Heart left ventricle (tissue), 16 donors: ENCODE data around the gene PPWD1. TPM values are rescaled to one million over a fixed set of nuclear protein-coding genes. Genes with fewer than 3 reads are reported as not detected.

Source experiments
- ATAC-seq, 4 donors: fragments of 200-7000 bp; cut with Tn5 transposase; one replicate each; pipeline ENCODE4 v1.9.1; 2020 to 2022; ENCODE audit warnings: moderate library complexity in 4 of 4, mild to moderate bottlenecking in 3 of 4, moderate number of reproducible peaks in 1 of 4
- DNase-seq, 5 donors: peaks; one replicate each; pipeline ENCODE4 v3.0.0-alpha.2; 2020
- H3K27ac ChIP-seq, 12 donors: fragments of 200-600 bp; sonication (generic) in 4 of 12; one replicate each; pipeline versions ENCODE4 v1.5.0 to v1.8.0; 2016 to 2022; ENCODE audit warnings: mild to moderate bottlenecking in 2 of 12
- H3K27me3 ChIP-seq, 9 donors: fragments of 200-600 bp; sonication (generic) in 2 of 9; one replicate each; pipeline versions ENCODE4 v1.5.1 to v1.8.0; 2016 to 2022; ENCODE audit warnings: mild to moderate bottlenecking in 3 of 9
- H3K36me3 ChIP-seq, 9 donors: fragments of 200-600 bp; sonication (generic) in 2 of 9; one replicate each; pipeline versions ENCODE4 v1.5.0 to v1.8.0; 2018 to 2022; ENCODE audit warnings: mild to moderate bottlenecking in 2 of 9
- H3K4me1 ChIP-seq, 12 donors: fragments of 200-600 bp; sonication (generic) in 4 of 12; one replicate each; pipeline versions ENCODE4 v1.5.0 to v1.8.0; 2016 to 2022; ENCODE audit warnings: mild to moderate bottlenecking in 3 of 12
- H3K4me3 ChIP-seq, 12 donors: fragments of 200-600 bp; sonication (generic) in 4 of 12; one replicate each; pipeline versions ENCODE4 v1.5.0 to v1.8.0; 2017 to 2022; ENCODE audit warnings: mild to moderate bottlenecking in 9 of 12, moderate library complexity in 4 of 12
- H3K9me3 ChIP-seq, 12 donors: fragments of 200-600 bp; sonication (generic) in 4 of 12; one replicate each; pipeline versions ENCODE4 v1.5.0 to v1.8.0; 2016 to 2022; ENCODE audit warnings: mild to moderate bottlenecking in 1 of 12
- CTCF ChIP-seq, 12 donors: fragments of 200-600 bp; sonication (generic) in 4 of 12; IDR thresholded peaks; one replicate each; pipeline versions ENCODE4 v1.5.0 to v1.8.0; 2018 to 2022; ENCODE audit warnings: antibody characterized with exemption in 12 of 12, mild to moderate bottlenecking in 5 of 12
- POLR2A ChIP-seq, 2 donors: fragments of 450-650 bp; IDR thresholded peaks; one replicate each; pipeline ENCODE4 v1.6.1; 2017; ENCODE audit warnings: antibody characterized with exemption in 2 of 2, mild to moderate bottlenecking in 2 of 2, moderate library complexity in 2 of 2
- WGBS, 4 donors: extraction: QIAGEN DNeasy Blood & Tissue Kit in 2 of 4; methylation state at CpG; one replicate each; pipeline versions ENCODE4 v1.1.5 to v1.1.7; 2013 to 2018; 5-methylcytosine and 5-hydroxymethylcytosine counted together
- intact Hi-C, 10 donors: fragments of 100-400 bp; cut with DNase I; formaldehyde crosslinking; loops; one replicate each; pipeline versions ENCODE4 v1.11.1 to v1.14.2; 2022
- polyA plus RNA-seq, 2 donors: library from polyadenylated mRNA; stranded (reverse); fragments of 200-250 nt; gene quantifications; one replicate each; pipeline ENCODE4 v1.2.3, GENCODE V29; 2013
- total RNA-seq, 9 donors: library from RNA; depleted of rRNA in 2 of 9; stranded (reverse); fragments of >200 nt in 2 of 9; fragmentation: NEBNext Ultra II Directional in 3 of 9; extraction: Animal tissue kit (Norgen Biotek cat#: 25700) in 3 of 9; gene quantifications; one replicate each; pipeline versions ENCODE4 v1.1.0 to v1.2.4, GENCODE V29; 2016 to 2023
- donor health status: ischemic (EF 13 %, LVEDD 7.1; RV severe dilation, severe dysfunction).
- donor health status: healthy with polysubstance abuse.
- donor health status: DM: no; HTN: yes; CAD: no.
- donor health status: DM: no; HTN: no; CAD: no.
- donor health status: ischemic (EF 25% LVEDD 6.9; RV normal size, moderate dysfunction).
- donor health status: ischemic (EF 25% LVEDD 5.7; RV mildly dilated, moderate dysfunction).
- donor health status: healthy.
- donor health status: DM: yes; HTN: yes; CAD: no.
- donor health status: ischemic (EF 35%, LVEDD 5.7; RV mildly dilated, moderate dysfunction).
- donor health status: nonischemic (EF 11% LVEDD 7.7; RV severe dilation, severe dysfunction).
- donor health status: DM: yes; HTN: yes; CAD: no.
- donor health status: PGD.
- donor health status: ischemic (EF 29% LVEDD 5.4; RV normal size, mild dysfunction).
- donor health status: nonischemic (EF 23%, LVEDD 6.1; RV moderate dilation, normal function).

Gene PPWD1
- total and polyA plus RNA-seq, 11 donors = 10.0 to 20.1 (median 16.0) TPM

- ATAC-seq = no peak
These were observed 14.8 kb upstream of the PPWD1 start for GRCh38 chr5:65548281-65548680.

GRCh38 chr5:65553941-65554340, 9.2 kb upstream of the PPWD1 start:
- H3K9me3 ChIP-seq = no peaks in the 10 kb centered on the region
- H3K27ac ChIP-seq = no peak overlapping the region
- no peak overlapping the region for H3K4me3 ChIP-seq
- no peak for ATAC-seq
- intact Hi-C loops = no loop called here
- 80 to 84% (median 83%) methylated on average over 5 of the region's 5 CpGs for WGBS, 4 donors
- no peak for DNase-seq
- H3K36me3 ChIP-seq = peaks cover 0 to 13% (median 0%) of the 10 kb centered on the region in 9 donors
- H3K4me1 ChIP-seq = no peaks in the 10 kb centered on the region
- TF ChIP-seq CTCF (IDR thresholded peaks at IDR 0.05) (no peak), POLR2A (IDR thresholded peaks at IDR 0.05) (no peak)
- no peaks in the 10 kb centered on the region for H3K27me3 ChIP-seq

More at GRCh38 chr5:65548281-65548680, 14.8 kb upstream of the PPWD1 start:
- H3K27me3 ChIP-seq = no peaks in the 10 kb centered on the region
- no peak for DNase-seq
- intact Hi-C loops = no loop called here
- H3K36me3 ChIP-seq = peaks cover 0 to 14% (median 0%) of the 10 kb centered on the region in 9 donors
- no peak for TF ChIP-seq CTCF (IDR thresholded peaks at IDR 0.05)
- TF ChIP-seq POLR2A (IDR thresholded peaks at IDR 0.05) = no peak
- no peak overlapping the region for H3K4me3 ChIP-seq
- H3K4me1 ChIP-seq = no peaks in the 10 kb centered on the region
- no peaks in the 10 kb centered on the region for H3K9me3 ChIP-seq
- whole genome bisulfite sequencing, 4 donors = 93 to 97% (median 94%) methylated on average over 7 of the region's 7 CpGs
- no peak overlapping the region for H3K27ac ChIP-seq

- intact Hi-C loops = no loop called here
- Histone ChIP-seq H3K27ac (no peak overlapping the region), H3K4me3 (no peak overlapping the region), H3K27me3 (no peaks in the 10 kb centered on the region), H3K36me3 (peaks cover 0 to 4% (median 0%) of the 10 kb centered on the region in 9 donors), H3K9me3 (no peaks in the 10 kb centered on the region), H3K4me1 (no peaks in the 10 kb centered on the region)
- ATAC-seq (no peak), DNase-seq (no peak)
- TF ChIP-seq POLR2A (IDR thresholded peaks at IDR 0.05) = no peak
- TF ChIP-seq CTCF (IDR thresholded peaks at IDR 0.05) = no peak
These were observed 7.8 kb upstream of the PPWD1 start for GRCh38 chr5:65555287-65555686.

- no peak overlapping the region for H3K4me3 ChIP-seq
- DNase-seq (no peak), ATAC-seq (no peak)
- no peaks in the 10 kb centered on the region for H3K27me3 ChIP-seq
- TF ChIP-seq CTCF (IDR thresholded peaks at IDR 0.05) (no peak), POLR2A (IDR thresholded peaks at IDR 0.05) (no peak)
- intact Hi-C loops = no loop called here
- WGBS, 4 donors = 89 to 95% (median 93%) methylated on average over 2 of the region's 2 CpGs
- H3K27ac ChIP-seq = no peak overlapping the region
- no peaks in the 10 kb centered on the region for H3K36me3 ChIP-seq
- H3K9me3 ChIP-seq = no peaks in the 10 kb centered on the region
- no peaks in the 10 kb centered on the region for H3K4me1 ChIP-seq
These were observed 6.9 kb upstream of the PPWD1 start for GRCh38 chr5:65556181-65556580.
